GM21526 (cell line): Measurements from ENCODE around the gene CAND1.

Experiments used
- ATAC-seq: cut with Tn5 transposase; IDR thresholded peaks from one replicate; pipeline ENCODE4 v1.9.1; 2021; ENCODE audit warnings: moderate library complexity; ENCODE audit not compliant: unreplicated experiment, low FRiP score

Gene CAND1

DNA sequence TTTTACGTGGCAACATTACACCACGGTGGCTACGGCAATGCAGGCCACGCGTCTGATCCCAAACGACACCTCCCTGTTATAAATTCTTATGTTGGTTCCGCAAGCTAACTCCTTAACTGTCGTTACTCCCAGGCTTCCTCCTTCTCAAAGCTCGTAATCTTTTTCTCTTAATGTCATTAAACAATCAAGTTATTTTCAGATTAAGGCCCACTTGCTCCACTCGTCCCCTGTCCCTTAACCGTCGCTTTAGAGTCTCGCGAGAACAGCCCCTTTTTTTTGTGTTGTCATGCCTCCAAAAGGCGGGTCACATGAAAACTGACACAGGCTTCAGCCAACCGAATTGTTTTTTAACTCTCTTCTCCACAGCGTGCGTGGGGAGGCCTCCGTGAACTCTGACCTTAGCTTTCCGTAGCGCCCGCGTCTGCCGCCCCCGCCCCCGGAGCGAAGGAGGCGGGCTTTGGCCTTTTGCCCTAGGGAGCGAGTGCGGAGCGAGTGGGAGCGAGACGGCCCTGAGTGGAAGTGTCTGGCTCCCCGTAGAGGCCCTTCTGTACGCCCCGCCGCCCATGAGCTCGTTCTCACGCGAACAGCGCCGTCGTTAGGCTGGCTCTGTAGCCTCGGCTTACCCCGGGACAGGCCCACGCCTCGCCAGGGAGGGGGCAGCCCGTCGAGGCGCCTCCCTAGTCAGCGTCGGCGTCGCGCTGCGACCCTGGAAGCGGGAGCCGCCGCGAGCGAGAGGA, at the start of gene CAND1:
TSS of gene CAND1 (plus strand) at position 463 of the 737 bp plus-strand sequence. CDS start 360 bp downstream, outside the sequence.
- peak; percentile 81 for ATAC-seq

DNA sequence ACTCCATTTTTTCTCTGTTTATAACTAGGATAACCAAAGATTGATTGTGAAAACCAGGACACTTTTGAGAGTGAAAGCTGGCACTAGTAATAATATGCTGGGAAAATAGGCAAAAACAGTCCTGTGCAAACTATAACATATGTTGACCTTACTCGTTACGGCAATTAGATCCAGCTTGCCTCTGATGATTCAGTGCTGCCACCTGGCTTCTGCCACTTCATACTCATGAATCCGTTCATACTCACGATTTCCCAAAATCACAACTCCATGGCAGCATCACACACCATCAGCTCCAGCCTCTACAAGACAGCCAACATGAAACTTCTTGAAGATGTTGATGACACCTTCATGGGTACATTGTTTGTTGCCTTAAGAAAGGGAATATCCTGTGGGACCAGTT, 49.1 kb upstream of the CAND1 start:
- no peak for ATAC-seq

DNA sequence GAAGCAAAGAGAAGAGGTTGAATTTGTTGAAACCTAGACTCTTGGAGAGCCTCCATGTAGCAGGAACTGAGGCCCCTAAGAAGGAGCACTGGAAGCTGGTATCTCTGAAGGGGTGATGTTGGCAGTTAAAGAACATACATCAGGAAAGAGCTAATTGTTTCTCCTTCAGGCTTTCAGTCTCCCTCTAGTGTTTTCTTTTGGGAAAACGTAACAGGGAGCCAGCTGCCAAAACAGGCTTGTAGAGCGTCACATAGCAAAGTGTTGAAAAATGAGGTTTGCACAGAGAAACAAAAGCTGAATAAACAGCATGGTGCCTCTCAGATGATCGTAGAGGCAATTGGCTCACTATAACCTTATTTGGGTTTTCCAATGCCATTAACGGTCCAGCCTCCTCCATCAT, 46.9 kb upstream of the CAND1 start:
- ATAC-seq, result no peak

DNA sequence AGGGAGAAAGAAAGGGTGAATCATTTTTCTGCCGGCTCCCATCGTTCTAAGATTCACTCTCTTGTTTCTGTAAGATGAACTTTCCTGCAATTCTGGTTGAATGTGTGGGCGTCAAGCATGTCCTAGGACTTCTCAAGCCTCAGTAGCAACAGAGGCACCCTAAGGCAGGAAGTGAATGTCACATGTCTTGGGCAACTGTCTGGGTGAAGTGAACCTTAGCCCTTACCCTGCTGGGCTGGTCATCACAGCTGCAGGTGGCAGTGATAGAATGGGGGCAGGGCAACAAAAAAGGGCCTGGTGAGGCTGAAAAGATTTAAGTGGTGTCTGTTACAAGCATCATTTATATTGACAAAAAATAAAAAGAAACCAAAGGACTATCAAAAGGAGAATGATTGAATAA, 45.9 kb upstream of the CAND1 start:
- no peak for ATAC-seq

DNA sequence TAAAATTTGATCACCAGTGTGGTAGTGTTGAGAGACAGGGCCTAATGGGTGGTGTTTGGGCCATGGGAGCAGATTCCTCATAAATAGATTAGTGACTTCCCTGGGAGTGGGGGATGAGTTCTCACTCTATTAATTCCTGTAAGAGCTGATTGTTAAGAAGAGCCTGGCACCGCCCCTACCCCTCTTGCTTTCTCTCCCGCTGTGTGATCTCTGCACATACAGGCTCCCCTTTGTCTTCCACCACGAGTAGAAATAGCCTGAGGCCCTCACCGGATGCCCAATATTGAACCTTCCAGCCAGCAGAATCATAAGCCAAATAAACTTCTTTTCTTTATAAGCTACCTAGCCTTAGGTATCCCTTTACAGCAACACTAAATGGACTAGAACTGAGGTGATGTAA, 31.9 kb upstream of the CAND1 start:
- no peak for ATAC-seq

- no peak for ATAC-seq
Observed at GRCh38 chr12:67239061-67239460, 30.1 kb upstream of the CAND1 start.

GRCh38 chr12:67241482-67241881, 27.7 kb upstream of the CAND1 start:
- ATAC-seq, result no peak

- ATAC-seq, result no peak
Observed at GRCh38 chr12:67243260-67243659, 25.9 kb upstream of the CAND1 start.

GRCh38 chr12:67245571-67245970, 23.6 kb upstream of the CAND1 start:
- no peak for ATAC-seq

GRCh38 chr12:67251012-67251411, 18.1 kb upstream of the CAND1 start:
- no peak for ATAC-seq

GRCh38 chr12:67254372-67255026, 14.7 kb upstream of the CAND1 start:
- no peak for ATAC-seq

- no peak for ATAC-seq
Observed at GRCh38 chr12:67256649-67257048, 12.5 kb upstream of the CAND1 start.

DNA sequence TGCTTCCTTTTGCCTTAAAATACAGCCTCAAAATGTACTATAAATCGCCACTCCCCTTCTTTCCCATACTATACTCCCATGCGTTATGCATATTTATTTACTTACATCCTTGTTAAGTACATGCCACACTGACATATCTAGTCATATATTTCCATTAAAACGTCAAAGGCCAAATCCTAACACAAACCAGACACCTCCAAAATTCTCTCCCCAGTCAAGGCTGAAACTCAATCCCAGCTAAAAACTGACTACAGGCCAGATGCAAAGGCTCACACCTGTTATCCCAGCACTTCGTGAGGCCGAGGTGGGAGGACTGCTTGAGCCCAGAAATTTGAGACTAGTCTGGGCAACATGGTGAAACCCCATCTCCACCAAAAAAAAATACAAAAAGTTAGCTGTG, 5.7 kb upstream of the CAND1 start:
- no peak for ATAC-seq

DNA sequence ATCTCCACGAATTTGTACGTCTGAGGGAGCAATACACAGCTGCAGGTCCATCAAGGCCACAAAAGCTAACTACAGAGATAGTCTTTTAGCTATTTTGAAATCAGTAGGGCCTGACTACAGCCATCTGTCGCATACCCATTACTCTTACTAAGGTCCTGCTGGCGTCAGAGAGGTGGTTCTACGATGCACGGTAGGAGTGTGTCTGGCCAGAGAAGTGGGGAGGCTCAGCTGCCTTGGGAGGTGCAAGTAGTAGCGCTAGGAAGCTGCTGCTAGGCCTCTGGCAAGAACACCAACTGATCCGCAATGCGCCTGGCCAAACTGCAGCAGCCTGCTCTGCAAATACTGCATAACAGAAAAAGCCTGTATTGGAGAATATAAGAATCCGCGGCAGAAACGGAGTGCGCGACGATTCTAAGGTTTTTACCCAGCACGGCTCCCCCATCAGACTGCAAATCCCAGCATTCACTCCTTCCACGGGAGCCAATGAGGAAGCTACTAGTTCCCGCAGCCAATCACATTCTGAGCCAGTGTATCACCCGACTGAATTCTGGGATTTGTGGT, 743 bp upstream of the CAND1 start:
- ATAC-seq, result peak; percentile 75

- ATAC-seq, result peak; percentile 10
Observed at GRCh38 chr12:67269633-67270573, 745 bp downstream of the CAND1 start.

DNA sequence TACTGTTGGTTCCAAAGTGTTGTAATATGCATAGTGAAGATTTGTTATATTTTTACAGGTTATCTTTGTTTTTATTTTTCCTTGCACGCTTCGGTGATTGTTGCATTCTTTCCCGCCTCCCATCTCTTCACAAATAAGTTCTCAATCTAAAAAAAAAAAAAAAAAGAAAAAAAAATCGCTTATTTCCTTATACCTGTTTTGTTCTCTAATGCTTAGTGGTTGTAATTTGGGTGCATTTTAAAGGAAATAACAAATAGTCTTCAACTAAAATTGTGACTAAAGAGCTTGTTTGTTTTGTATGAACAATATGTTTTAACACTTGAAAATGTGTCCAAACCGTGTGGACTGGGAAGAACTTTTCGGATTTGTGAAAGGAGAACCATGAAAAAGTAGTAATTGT, 1.5 kb downstream of the CAND1 start:
- ATAC-seq, result no peak

GRCh38 chr12:67271976-67272375, 2.8 kb downstream of the CAND1 start:
- no peak for ATAC-seq

- ATAC-seq, result peak; percentile 27
Observed at GRCh38 chr12:67274186-67274585, 5.0 kb downstream of the CAND1 start.

DNA sequence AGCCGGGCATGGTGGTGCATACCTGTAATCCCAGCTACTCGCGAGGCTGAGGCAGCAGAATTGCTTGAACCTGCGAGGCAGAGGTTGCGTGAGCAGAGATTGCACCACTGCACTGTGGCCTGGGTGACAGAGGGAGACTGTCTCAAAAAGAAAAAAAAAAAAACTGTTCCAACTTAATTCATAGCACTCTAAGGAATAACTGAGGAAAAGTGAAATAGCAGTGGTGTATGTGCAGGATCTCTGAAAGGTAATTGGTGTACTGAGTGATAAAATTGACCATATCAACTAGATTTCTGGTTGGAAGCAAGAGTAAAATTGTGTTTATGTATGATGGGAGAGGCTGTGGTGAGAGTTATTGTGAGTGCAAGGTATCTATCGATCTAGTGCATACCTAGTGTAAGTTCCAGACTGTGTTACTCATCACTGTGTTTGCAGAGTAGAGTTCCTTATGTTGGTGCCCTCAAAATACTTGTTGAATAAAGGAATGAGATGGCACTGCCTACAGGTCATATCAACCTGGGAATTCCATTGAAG, 6.3 kb downstream of the CAND1 start:
- no peak for ATAC-seq

GRCh38 chr12:67276421-67276820, 7.3 kb downstream of the CAND1 start:
- no peak for ATAC-seq

GRCh38 chr12:67279637-67280036, 10.5 kb downstream of the CAND1 start:
- ATAC-seq, result no peak
